ENCODE results near the gene APEH. TPM values are rescaled to one million over a fixed set of nuclear protein-coding genes. Genes with fewer than 3 reads are reported as not detected.

The APEH gene
- total RNA-seq, 1 experiment from 2014 or later, result 72.8 TPM

DNA sequence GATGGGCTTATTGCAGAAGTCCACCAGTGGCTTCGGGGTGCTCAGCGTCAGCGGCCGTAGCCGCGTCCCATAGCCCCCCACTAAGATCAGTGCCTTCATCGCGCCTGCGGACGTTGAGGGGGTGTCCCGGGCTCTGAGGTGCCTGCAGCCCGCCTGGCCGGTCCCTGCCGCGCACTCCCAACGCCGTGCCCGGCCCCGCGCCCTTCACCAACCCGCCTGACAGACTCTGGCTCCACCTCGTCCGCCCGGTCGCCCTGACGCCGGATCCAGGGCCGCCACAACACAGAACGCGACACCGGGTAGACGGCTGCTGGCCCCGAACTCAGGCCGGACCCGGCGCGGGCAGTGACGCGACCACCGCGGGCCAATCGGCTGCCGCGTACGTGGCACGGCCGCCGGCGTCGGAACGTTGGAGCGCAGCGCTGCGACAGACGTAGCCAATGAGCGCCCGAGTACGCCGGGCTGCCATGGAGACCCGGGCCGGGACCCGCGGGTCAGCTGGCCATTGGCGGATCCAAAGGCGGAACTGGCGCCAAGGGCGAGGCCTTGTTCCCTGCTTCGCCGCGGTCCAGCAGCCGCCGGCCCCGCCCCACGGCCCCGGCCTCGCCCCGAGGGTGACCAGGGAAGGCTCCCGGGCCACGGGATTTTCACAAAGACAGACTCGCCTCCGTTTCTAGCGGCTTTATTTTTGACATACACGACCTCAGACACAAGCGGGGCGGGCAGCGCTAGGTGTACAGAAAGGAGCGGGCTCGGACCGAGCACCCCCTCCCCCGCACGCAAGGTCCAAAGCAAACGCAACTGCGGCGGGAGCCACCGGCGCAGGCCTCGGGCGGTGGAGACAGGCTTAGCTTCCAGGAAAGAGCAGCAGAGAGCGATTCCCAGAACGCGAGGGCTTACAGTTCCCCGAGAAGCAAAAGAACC lies 49.7 kb downstream of the APEH start, which contains the start of gene GMPPB:
TSS of gene GMPPB (minus strand) at position 324 of the 924 bp plus-strand sequence. CDS start at position 99, 225 bp downstream.
- DNase-seq (ENCODE audit: extremely low read depth, low read depth), result peak; percentile 93

DNA sequence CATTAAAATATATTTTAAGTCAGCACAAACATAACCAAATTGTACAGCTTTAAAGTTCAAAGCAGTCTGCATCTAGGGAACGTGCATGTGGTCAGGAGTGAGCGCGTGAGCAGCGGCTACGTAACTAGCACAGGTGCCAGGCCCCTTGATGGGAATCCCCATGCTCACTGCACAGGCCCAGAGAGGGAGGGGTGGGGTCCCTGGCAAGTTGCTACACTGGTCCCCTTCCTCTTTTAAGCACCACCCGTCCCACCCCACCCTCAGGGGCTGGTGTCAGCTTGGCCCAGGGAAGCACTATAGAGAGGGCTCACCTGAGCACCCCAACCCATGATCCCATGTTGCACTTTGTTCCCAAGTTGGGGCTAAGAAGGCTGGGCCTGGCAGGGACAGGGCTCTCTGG lies 50.4 kb downstream of the APEH start:
- DNase-seq (ENCODE audit: extremely low read depth, low read depth), result no peak

DNA sequence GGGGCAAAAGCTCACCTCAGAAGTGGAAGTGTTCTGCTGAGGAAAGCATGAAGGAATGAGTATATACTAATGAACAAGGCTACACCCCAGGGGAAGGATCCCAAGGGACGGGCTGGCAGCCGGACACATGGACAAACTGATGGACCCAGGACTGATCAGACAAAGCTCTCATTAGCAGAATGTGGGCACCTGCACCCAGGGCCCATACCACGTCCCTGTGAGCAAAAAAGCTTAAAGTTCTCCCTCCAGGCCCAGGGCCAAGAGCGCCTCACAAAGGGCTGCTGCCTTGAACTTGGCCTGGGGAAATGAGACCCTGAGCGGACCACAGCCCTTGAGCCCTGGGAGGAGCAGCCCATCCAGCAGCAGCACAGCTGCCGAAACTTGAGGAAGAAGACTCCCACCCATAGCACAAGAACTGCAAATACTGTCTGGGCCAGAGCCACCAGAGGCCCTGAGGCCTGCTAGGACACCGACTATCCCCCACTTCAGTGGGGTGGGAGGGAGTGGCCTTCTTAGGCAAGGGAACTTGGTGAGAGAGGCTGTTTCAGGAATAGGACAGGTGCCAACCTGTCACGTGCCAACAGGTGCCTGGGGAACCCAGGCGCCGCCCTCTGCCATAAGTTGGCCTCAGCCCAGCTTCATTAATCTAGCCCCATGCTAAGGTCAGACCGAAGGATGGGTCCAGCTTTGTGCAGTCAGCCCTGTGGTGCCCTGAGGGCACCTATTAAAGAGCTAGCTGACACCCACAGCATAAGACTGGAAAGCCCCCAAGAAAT lies 51.9 kb downstream of the APEH start:
- DNase-seq (ENCODE audit: extremely low read depth, low read depth), result no peak

DNA sequence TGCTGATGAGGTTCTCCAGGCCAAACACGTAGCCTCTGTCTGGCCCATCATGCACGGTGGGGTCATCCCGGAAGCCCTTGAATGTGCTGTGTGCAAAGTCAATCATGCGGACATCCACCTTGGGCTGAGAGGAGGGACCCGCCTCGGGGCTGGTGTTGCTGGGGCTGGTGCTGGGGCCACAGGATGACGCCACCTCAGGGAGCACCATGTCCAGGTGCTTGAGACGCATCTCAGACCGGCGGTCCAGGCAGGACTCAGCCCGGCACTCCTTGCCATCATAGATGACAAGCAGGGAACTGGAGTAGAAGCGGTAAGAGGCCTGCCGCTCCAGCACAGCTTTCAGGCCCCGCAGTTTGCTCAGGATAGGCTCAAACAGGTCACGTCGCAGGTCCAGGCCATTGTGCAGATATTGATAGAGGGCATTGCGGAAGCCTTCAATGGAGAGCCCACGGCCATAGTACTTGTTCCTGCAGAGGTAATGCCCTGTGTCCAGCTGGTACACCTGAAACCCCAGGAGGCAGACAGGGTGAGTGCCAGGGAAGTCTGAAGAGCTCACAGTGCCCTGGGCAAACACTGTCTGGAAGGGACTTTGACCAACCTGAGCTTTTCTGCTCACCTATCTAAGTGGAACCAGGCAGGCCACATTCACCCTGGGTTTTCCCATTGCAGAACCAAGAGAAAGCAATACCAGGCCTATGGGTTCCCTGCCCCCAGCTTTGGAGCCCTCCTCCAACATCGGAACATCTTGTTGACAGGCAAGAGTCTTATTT lies 53.2 kb downstream of the APEH start:
- no peak for DNase-seq (ENCODE audit: extremely low read depth, low read depth)

DNA sequence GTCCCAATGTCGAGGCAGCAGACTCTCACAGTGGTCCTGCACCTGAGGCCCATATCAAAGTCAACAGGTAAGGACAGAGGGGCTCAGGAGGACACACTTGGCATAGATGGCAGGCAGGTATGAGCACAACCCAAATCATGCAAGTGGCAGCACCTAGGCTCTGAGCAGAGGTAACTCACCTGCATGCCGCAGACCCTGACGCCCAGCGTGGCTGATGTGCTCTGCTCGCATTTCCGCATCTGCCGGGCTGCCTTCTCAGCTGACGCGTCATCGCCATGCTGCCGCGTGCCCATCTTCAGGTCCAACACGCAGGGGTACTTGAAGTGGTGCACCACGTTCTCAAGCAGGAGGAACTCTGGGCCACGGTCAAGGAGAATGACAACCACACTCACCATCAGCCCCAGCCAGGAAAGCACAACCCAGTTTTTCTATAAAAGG lies 53.8 kb downstream of the APEH start:
- DNase-seq (ENCODE audit: extremely low read depth, low read depth), result no peak

DNA sequence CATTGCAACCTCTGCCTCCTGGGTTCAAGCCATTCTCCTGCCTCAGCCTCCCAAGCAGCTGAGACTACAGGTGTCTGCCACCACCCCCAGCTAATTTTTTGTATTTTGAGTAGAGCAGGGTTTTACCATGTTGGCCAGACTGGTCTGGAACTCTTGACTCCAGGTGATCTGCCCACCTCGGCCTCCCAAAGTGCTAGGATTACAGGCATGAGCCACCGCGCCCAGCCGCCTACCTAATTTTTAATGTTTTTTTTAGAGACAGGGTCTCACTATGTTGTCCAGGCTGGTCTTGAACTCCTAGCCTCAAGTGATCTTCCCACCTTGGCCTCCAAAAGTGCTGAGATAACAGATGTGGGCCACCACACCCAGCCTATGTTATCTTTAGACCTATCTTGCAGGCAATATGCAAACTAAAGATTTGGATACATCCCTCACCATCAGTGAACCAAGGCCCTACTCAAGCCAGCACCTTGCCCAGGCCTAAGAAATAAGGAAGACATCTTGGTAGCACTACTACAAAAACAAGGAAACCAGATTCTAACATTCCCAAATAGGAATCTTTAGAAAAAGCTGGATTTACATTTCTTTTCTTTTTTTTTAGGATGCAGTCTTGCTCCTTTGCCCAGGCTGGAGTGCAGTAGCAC lies 55.9 kb downstream of the APEH start:
- DNase-seq (ENCODE audit: extremely low read depth, low read depth), result no peak

DNA sequence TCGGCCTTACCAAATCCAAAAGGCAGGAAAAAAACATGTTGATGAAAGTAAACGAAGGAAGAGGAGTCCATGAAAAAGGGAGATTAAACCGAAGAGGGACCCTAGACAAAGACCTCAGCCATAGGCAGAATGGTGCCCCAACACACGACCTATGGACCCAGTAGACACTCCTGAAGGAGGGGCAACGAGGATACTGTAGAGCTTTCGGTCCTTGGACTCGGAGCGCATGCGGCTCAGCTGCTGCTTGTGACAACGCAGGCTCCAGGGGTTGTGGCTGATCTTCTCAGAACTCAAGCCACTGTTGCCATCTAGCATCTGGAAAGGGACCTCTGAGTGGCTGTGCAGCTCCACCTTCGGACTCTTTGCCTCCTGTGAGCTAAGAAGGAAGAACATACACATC lies 58.4 kb downstream of the APEH start:
- DNase-seq (ENCODE audit: extremely low read depth, low read depth), result no peak

DNA sequence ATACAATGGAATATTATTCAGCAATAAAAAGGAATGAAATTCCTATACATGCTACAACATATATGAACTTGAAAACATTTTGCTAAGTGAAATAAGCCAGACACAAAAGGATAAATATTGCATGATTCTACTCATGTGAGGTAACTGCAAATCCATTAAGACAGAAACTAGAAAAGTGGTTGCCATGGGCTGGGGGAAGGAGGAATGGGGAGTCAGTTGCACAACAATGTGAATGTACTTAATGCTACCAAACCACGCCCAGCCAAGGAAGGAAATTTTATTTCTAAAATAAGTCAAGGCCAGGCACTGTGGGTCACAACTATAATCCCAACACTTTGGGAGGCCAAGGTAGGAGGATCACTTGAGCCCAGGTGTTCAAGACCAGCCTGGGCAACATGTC lies 59.4 kb downstream of the APEH start:
- DNase-seq (ENCODE audit: extremely low read depth, low read depth), result no peak

Small RNA genes within 50 kb of the gene (small RNA-seq; reads per million reads assigned to genes)
- gene AMIGO3, result 0 reads per million in 2 experiments

Other genes starting within 250 kb of the APEH start
- gene NICN1, start 245.0 kb upstream of the APEH start, total RNA-seq (2014; rRNA removed; shearing (Covaris generic)), result 2.9 TPM in 2 replicates
- gene DAG1, start 204.1 kb upstream of the APEH start, total RNA-seq (2014; rRNA removed; shearing (Covaris generic)), result 46.5 and 46.6 TPM in 2 replicates
- 0.05 and 0.12 TPM in 2 replicates for gene BSN, start 119.9 kb upstream of the APEH start, total RNA-seq (2014; rRNA removed; shearing (Covaris generic))
- gene MST1, start 15.1 kb downstream of the APEH start, total RNA-seq (2014; rRNA removed; shearing (Covaris generic)), result 3.2 and 4.0 TPM in 2 replicates
- 18.2 and 18.6 TPM in 2 replicates for gene RNF123, start 15.2 kb downstream of the APEH start, total RNA-seq (2014; rRNA removed; shearing (Covaris generic))
- not detected in 2 replicates for gene AMIGO3, start 45.3 kb downstream of the APEH start, total RNA-seq (2014; rRNA removed; shearing (Covaris generic))
- gene GMPPB, start 49.6 kb downstream of the APEH start, total RNA-seq (2014; rRNA removed; shearing (Covaris generic)), result 7.8 and 8.7 TPM in 2 replicates
- gene IP6K1, start 112.2 kb downstream of the APEH start, total RNA-seq (2014; rRNA removed; shearing (Covaris generic)), result 13.3 and 13.4 TPM in 2 replicates
- gene CDHR4, start 125.5 kb downstream of the APEH start, total RNA-seq (2014; rRNA removed; shearing (Covaris generic)), result not detected in 2 replicates
- 0.10 and 0.26 TPM in 2 replicates for gene INKA1, start 128.9 kb downstream of the APEH start, total RNA-seq (2014; rRNA removed; shearing (Covaris generic))
- 1.4 and 2.2 TPM in 2 replicates for gene UBA7, start 139.6 kb downstream of the APEH start, total RNA-seq (2014; rRNA removed; shearing (Covaris generic))
- gene TRAIP, start 182.2 kb downstream of the APEH start, total RNA-seq (2014; rRNA removed; shearing (Covaris generic)), result 5.3 and 5.7 TPM in 2 replicates
- gene CAMKV, start 195.6 kb downstream of the APEH start, total RNA-seq (2014; rRNA removed; shearing (Covaris generic)), result 0.26 TPM in 1 of 2 replicates, not detected in the other
- 0.69 and 0.82 TPM in 2 replicates for gene MST1R, start 229.5 kb downstream of the APEH start, total RNA-seq (2014; rRNA removed; shearing (Covaris generic))

Data from NCI-H460 (cell line).